Measurements from ENCODE around the gene SLC2A2.

SLC2A2 gene

DNA sequence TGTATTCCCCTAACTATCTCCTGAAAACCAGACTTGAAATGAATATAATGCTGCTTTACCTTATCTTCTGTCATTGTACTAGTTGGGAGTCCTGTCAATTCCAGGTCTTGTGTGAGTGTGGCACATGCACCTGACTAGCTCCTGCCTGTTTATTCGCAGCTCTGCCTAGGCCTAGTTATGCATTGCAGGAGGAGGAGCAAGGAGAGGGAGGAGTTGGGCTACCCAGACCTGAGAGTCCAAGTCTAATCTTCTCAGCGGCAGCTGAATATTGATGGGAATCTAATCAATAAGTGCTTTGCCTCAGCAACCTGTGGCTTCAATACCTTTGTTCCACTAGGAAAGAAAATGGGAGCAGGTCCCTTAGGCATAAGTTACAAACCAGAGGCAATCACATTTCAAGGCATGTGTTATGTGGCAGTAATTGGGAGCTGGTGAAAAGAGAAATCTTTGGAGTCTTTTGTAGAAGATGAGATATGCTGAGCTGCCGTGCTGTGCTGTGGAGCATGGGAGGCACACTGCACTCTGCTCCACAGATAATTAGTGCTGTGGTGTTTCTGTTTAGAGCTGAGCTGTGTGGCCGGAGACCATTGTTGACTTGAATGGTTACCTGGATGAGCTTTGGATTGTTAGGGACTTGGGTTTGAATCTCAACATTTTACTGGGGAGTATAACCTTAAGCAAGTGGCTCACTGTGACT is at the start of gene SLC2A2:
SLC2A2 (minus strand) TSS at position 124 of the 697 bp plus-strand sequence; CDS start at position 74, 50 bp downstream.
- no peak within 1 kb of the TSS for H3K4me3 ChIP-seq (ENCODE audit: control insufficient read depth, low read depth, low read length)
- TF ChIP-seq, protein P1, sequence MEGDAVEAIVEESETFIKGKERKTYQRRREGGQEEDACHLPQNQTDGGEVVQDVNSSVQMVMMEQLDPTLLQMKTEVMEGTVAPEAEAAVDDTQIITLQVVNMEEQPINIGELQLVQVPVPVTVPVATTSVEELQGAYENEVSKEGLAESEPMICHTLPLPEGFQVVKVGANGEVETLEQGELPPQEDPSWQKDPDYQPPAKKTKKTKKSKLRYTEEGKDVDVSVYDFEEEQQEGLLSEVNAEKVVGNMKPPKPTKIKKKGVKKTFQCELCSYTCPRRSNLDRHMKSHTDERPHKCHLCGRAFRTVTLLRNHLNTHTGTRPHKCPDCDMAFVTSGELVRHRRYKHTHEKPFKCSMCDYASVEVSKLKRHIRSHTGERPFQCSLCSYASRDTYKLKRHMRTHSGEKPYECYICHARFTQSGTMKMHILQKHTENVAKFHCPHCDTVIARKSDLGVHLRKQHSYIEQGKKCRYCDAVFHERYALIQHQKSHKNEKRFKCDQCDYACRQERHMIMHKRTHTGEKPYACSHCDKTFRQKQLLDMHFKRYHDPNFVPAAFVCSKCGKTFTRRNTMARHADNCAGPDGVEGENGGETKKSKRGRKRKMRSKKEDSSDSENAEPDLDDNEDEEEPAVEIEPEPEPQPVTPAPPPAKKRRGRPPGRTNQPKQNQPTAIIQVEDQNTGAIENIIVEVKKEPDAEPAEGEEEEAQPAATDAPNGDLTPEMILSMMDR (conservative IDR thresholded peaks at IDR 0.05; ENCODE audit: control insufficient read depth, insufficient read depth, low read depth, low read length), result no peak
- DNase-seq (ENCODE audit: low read depth), result no peak

DNA sequence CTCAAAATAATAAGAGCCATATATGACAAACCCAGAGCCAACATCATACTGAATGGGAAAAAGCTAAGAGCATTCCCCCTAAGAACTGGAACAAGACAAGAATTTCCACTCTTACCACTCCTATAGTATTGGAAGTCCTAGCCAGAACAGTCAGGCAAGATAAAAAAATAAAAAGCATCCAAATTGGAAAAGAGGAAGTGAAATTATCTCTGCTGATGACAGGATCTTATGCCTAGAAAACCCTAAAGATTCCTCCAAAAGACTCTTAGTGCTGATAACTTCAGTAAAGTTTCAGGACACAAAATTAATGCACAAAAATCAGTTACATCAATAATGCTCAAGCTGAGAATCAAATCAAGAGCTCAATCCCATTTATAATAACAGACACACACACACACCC is 45.9 kb upstream of the SLC2A2 start:
- no peak for DNase-seq (ENCODE audit: low read depth)
- no peak overlapping the region for H3K4me3 ChIP-seq (ENCODE audit: control insufficient read depth, low read depth, low read length)
- TF ChIP-seq, protein P1 (conservative IDR thresholded peaks at IDR 0.05; ENCODE audit: control insufficient read depth, insufficient read depth, low read depth, low read length), result no peak

DNA sequence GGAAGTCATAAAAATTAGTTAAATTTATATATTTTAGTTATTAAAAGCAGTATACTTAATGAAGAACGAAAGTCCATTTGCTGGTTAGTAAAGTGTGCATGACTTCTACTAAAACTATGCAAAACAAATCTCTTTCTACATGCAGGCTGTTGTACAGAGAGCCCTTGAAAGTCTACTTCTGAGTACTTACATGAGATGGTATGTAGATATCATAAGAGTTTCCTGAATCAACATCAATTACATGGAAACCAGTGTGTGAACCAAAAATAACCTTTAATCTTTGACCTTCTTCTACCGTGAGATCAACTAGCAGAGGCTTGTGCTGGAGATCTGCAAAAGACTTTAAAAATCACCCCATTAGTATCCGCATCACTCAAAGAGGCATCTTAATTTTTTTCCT is 42.1 kb upstream of the SLC2A2 start:
- TF ChIP-seq, protein P1 (conservative IDR thresholded peaks at IDR 0.05; ENCODE audit: control insufficient read depth, insufficient read depth, low read depth, low read length), result no peak
- no peak for DNase-seq (ENCODE audit: low read depth)
- H3K4me3 ChIP-seq (ENCODE audit: control insufficient read depth, low read depth, low read length), result no peak overlapping the region

DNA sequence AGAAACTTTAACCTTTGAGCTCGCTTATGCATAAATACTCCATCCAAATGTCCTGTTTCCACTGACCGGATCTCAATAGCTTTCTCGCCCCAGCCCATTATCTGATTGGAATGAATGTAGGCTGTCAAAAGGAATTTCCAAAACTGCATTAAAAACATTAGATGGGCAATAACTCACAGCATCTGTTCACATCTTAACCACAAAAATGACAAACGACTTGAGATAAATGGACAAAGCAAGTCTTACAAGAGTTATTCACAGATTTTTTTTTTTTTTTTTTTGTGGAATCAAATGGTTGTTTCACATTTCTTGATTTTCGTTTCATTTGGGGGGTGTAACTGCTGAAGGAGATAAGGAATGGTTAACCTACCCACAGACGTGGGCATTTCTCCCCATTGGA is 39.7 kb upstream of the SLC2A2 start:
- DNase-seq (ENCODE audit: low read depth), result no peak
- no peak overlapping the region for H3K4me3 ChIP-seq (ENCODE audit: control insufficient read depth, low read depth, low read length)
- TF ChIP-seq, protein P1 (conservative IDR thresholded peaks at IDR 0.05; ENCODE audit: control insufficient read depth, insufficient read depth, low read depth, low read length), result no peak

DNA sequence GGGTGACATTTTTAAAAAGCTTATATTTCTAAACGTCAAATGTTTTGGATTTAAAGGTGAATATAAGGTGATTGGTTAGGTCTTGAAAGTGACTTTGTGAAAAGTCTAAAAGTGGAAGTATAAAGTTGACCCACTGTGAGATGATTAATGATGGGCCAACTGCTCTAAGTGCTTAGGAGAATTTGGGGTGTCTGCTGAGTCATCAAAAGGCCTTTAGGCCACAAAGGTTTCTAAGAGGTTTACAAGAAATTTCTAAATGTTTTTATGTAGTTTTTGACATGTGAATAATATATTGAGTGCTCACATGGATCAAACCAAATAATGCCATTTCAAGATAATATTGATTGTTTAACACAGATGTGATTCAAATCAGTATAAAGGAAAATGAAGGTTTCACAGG is 39.2 kb upstream of the SLC2A2 start:
- DNase-seq (ENCODE audit: low read depth), result no peak
- TF ChIP-seq, protein P1 (conservative IDR thresholded peaks at IDR 0.05; ENCODE audit: control insufficient read depth, insufficient read depth, low read depth, low read length), result no peak
- no peak overlapping the region for H3K4me3 ChIP-seq (ENCODE audit: control insufficient read depth, low read depth, low read length)

DNA sequence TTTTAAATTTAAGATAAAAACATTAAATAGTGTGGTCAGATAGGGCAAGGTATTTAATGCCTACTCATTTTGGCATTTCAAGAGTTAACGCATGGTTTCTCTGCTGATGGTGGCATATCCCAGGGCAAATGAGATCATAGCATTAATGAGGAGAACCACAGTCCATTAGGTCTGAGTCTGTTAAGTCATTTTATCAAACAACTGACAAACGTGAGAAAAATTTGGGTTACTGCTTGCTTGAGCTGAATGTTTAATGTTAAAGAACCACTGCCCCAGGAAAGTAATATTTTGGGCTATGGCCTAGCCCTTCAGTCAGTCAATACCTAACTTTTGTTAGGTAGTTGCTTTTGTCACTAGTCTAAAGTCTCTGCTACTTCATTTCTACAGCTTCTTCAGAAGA is 37.9 kb upstream of the SLC2A2 start:
- TF ChIP-seq, protein P1 (conservative IDR thresholded peaks at IDR 0.05; ENCODE audit: control insufficient read depth, insufficient read depth, low read depth, low read length), result no peak
- DNase-seq (ENCODE audit: low read depth), result no peak
- no peak overlapping the region for H3K4me3 ChIP-seq (ENCODE audit: control insufficient read depth, low read depth, low read length)

Data from fibroblast of mammary gland (primary cell).